ENCODE data around the gene LYL1.

Gene LYL1

DNA sequence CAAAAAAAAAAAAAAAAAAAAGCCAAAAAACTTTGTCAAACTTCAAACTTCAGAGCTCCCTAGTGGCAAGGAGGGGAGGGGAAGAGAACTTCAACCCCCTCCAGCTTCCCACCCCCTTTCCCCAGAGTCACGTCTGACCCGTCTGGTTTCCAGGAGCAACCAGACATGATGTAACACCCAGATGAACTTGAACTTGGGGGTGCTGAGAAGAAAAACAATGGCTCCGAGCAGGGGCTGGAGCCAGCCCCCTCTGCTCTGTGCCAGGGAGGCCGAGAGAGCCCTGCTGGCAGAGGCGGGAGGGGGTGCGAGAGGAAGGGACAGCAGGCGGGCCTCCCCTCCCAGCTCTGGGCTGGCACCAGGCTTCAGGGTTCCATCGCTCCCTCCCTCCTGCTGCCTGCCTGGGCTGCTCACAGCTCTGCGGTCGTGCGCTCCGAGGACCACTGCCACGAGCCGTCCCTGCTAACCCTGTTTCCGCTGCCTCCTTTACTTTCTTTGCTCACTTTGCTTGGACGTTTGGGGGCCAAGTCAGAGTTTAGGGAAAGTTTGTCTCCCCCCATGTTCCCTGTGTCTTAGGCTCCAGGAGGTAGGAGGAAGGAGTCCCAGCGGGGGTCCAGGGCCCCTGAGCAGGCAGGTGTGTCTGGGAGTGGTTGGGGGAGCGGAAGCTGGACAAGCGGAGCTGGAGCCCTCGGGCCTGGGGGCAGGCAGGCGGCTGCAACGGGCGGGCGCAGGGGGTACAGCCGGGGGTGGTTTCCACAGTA lies 11.1 kb downstream of the LYL1 start:
- peak; percentile 87 for DNase-seq

DNA sequence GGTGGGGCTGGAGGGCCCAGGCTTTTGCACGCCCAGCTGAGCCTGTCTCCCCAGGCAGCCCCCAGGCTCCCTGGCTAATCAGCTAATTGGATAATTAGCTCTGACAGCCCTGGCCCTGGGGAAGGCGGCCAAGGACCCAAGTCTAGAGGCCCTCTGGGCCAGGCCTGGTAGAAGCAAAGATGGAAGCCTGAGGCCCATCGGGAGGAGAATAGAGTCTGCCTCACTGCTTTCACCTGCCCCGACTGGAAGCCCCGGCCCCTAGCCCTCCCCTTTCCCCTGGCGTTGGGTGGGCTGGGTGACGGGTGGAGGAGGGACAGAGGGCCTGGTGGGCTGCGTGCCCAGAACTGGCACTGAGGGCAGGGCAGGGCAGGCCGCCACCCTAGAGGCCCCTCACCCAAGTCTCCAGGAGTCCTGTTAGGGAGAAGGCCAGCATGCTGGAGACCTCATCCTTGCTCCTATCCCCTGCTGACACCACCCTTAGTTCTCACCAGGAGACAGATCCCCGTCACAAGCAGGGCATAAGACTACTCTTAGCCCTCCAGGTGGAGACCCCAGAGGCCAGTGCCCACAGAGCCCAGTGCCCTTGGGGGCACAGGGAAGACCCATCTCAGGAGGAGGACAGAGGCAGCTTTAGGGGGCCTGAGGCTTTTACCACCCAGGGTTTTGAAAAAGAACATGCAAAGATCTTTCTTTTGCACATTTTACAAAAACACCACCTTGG lies 12.0 kb downstream of the LYL1 start:
- no peak for DNase-seq

GRCh38 chr19:13089857-13090507 lies 12.7 kb downstream of the LYL1 start:
- DNase-seq = no peak

GRCh38 chr19:13089139-13089856 lies 13.4 kb downstream of the LYL1 start:
- DNase-seq = no peak

GRCh38 chr19:13087795-13088537 lies 14.7 kb downstream of the LYL1 start:
- no peak for DNase-seq

DNA sequence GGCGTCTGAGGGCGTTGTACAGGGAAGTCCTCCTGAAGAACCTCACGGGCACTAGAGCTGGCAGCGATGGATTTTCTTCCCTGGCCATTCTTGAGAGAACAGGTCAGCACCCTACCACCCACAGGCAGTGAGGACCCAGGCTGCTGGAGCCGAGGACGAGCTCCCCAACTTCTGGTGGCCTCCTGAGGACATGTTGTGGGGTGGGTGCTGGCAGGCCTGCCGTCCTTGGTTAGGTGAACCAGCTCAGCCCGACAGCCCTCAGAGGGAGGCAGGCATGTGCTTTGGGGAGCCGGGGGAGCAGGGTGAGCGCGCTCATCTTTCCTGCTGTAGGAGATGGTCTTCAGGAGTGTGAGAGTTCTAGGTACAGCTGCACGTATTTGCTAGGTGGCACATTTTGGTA lies 15.4 kb downstream of the LYL1 start:
- DNase-seq = no peak

DNA sequence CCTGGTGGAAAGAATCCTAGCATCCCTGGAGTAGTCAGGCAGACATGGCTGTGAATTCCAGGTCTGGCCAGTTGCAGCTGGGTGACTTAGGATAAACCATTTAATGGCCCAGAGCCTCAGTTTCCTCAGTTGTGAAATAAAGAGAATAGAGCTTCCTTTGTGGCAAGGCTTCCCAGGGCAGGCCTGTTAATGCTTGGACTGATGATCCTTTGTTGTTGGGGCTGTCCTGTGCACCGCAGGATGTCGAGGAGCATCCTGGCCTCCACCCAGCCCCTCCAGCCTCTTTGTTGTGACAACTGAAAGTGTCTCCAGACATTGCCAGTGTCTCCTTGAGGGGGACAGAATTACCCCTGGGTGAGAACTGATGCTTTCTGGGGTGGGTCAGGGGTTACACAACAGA lies 16.3 kb downstream of the LYL1 start:
- DNase-seq = no peak

DNA sequence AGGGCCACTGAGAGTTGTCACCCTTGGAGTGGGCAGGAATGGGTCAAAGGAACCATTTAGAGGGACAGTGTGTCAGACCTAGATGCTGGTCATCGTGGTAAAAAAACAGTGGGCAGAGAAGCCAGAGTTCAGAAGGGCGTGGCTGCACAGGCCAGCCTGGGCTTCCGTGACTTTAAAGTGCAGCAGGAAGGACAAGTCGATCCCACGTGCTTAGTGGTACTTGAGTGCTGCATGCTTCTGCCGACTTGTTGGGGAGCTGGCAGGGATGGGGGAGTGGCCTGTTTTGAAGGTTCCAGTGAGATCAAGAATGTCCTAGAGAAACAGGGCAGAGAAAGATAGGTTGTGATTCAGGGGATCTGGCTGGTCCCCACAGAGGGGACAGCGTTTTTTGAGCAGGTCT lies 17.0 kb downstream of the LYL1 start:
- no peak for DNase-seq

DNA sequence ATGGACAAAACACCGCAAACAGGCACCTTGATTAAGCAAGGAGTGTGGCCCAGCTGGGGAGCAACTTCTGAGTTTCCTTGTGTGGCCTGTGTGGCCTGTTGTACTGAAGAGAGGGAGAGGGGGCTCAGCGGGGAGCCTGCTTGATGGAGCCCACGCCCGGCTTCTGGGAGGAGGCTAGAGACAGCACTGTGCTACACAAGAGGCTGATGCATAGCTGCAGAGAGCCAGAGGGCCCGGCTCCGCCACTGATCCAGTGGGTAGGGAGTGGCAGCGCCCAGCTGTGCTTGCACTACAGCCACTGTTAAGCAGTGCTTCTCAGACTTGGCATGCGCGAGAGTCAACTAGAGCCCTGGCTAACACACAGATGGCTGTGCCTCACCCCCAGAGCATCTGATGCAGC lies 19.0 kb downstream of the LYL1 start:
- no peak for DNase-seq

DNA sequence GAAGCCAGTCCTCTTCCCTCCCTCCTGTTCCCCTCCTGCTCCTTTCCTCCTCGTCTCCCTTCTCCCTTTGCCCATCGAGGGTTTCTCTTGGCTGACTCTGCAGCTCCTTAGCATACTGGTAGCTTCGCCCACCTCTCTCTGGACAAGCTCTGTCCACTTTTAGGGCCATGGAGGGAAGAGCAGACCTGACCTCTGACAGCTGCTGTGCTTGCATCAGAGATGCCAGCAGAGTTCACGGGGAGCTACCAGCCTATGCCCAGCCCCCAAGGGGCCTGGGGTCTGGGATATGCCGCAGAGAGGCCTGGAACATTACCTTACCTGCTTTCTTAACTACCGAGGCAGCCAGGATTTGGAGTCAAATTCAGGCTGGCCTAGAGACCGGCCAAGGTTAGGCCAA lies 19.7 kb downstream of the LYL1 start:
- no peak for DNase-seq

DNA sequence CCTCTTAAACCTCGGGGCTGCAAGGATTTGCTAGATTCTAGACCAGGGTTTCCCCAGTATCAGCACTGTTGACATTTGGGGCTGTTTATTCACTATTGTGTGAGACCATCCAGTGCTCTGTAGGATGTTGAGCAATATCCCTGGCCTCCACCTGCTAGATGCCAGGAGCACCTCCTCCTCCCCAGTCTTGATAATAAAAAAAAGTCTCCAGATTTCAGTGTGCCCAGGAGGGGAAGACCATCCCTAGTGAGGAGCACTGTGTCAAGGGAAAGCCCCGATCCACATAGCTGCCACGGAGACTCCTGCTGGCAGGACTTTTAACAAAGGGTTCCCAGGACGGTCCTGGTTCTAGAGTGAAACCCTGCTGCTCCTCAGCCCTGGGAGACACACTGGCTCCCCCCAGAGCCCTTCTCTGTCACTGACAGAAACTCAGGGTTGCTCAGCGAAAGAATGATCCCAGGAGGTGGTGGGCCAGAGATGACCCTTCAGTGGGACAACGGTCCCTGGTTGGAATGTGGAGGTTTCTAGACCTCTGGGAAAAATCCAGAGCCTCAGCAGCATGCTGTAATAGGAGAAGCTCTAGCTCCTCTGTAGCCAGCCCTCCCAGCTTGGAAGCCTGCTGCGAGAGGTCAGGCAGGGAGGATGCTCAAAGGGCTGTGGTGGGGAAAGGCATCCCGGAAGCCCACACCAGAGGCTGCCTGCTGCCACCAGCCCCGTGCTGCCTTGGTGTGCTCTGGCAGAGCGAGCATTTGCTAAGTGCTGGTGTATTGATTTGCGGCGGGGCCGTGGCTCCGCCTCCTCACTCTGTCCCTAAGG lies 20.3 kb downstream of the LYL1 start:
- DNase-seq = no peak

GRCh38 chr19:13079542-13079986 lies 23.1 kb downstream of the LYL1 start:
- DNase-seq = no peak

DNA sequence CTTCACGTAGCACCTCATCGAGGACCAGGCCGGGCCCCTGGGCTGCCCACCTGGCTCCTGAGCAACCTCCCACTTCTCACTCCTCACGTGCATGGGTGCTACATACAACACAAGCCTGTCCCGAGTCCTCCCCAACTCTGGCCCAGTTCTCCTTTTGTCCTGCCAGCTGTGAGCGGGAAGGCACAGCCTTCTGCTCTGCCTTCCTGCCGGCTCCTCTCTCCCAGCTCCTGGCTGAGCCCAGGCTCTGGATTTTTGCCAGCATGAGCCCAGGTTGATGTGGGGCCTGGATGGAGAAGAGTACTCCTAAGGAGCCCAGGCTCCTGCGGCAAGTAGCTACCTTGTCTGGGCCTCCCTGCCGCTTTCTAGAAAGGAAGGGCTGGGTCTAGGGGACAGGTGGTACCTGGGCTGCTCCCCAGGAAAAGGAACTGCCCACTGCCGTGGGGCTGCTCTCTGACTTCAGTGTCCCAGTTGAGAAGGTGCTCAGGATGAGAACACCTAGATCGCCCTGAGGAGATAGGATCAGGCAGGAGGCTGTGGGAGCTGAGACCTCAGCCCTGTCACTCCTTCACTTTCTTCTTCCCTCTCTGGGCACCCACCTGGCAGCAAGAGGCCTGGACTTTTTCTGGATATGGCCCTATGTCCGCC lies 23.6 kb downstream of the LYL1 start:
- DNase-seq = no peak

GRCh38 chr19:13078381-13078780 lies 24.3 kb downstream of the LYL1 start:
- no peak for DNase-seq

DNA sequence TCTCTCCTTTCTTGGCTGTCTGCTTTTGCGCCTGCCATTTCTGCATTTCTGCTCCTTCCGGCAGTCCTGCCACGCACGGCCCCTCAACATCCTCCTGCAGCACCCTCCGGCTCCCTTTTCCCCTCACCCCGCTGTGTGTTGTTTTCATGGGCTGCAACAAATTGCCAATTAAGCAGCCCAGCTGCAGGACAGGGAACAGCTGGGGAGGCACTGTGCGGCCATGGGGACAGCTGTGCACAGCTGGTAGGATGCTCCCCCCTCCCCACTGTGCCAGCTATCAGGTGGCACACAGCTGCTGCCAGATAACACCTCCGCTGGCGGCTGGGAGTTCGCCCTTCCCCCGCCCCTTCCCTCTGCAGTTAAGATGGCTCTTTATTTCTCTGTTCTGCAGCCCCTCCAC lies 25.4 kb downstream of the LYL1 start:
- DNase-seq = no peak

DNA sequence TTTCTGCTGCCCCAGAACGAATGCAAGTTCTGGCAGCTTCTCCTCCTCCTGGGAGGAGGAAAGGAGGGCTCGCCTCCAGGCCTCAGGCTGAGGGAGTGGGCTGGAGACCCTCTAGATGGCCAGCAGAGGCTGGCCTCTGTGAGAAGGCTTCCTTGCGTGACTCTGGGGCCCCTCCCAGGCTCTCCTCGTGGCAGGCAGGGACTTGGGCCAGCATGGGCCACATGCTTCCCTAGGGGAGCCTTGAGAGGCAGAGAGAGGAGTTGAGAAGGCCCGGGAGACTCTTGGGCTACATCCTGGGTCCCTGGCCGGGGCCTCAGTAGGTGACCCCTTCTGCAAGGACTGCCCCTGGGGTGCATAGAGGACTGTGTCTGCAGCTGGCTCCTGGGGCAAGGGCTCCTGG lies 25.9 kb downstream of the LYL1 start:
- DNase-seq = no peak

GRCh38 chr19:13076320-13076719 lies 26.3 kb downstream of the LYL1 start:
- no peak for DNase-seq

DNA sequence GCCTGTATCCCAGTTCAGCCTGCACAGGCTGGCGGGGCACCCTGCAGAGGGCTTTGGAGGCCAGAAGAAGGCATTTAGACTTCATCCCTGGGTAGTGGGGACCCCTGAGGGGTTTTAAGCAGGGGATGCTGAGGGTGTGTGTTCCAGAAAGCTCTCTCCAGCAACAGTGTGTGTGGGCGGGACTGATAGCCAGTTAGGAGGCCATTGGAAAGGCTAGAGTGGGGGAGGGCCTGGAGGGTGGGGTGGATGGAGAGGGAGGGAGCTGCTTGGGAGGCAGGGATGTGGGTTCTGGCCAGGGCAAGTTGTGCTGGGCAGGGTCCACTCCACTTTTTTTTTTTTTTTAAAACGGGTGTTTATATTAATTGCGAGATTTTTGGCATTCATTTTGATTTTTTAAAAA lies 28.3 kb downstream of the LYL1 start:
- DNase-seq = no peak

GRCh38 chr19:13073263-13073662 lies 29.4 kb downstream of the LYL1 start:
- DNase-seq = no peak

- peak; percentile 95 for DNase-seq
Observed at GRCh38 chr19:13072188-13072908, 30.3 kb downstream of the LYL1 start.
